OCI-LY1 (cell line): ENCODE measurements around the gene CCNB1.

Source experiments
- H2AFZ ChIP-seq: fragments of 200-600 bp; sonication (generic), shearing (Covaris generic); 2 replicates; pipeline ENCODE4 v1.6.0; 2014; ENCODE audit warnings: antibody characterized with exemption, mild to moderate bottlenecking, low read length
- H3F3A ChIP-seq: fragments of 200-600 bp; sonication (generic), shearing (Covaris generic); 2 replicates; pipeline ENCODE4 v1.6.0; 2014; ENCODE audit warnings: mild to moderate bottlenecking, antibody characterized with exemption, low read length, moderate library complexity; ENCODE audit not compliant: insufficient read depth
- H3K27ac ChIP-seq: fragments of 200-600 bp; sonication (generic); 2 replicates; pipeline ENCODE4 v1.5.1; 2014; ENCODE audit warnings: low read length, mixed run types, mild to moderate bottlenecking, low read depth; ENCODE audit not compliant: poor library complexity, severe bottlenecking
- H3K27me3 ChIP-seq: fragments of 200-600 bp; sonication (generic); 2 replicates; pipeline ENCODE4 v1.6.0; 2014; ENCODE audit warnings: antibody characterized with exemption, mild to moderate bottlenecking, low read length, moderate library complexity; ENCODE audit not compliant: insufficient read depth
- H3K36me3 ChIP-seq: fragments of 200-600 bp; sonication (generic); 2 replicates; pipeline ENCODE4 v1.6.1; 2014; ENCODE audit warnings: mild to moderate bottlenecking, antibody characterized with exemption, low read length, moderate library complexity, mixed read lengths; ENCODE audit not compliant: insufficient read depth
- H3K4me1 ChIP-seq: fragments of 200-600 bp; sonication (generic); 2 replicates; pipeline ENCODE4 v1.5.1; 2014; ENCODE audit warnings: mild to moderate bottlenecking, low read length, moderate library complexity; ENCODE audit not compliant: insufficient read depth, severe bottlenecking
- H3K4me2 ChIP-seq: fragments of 200-600 bp; sonication (generic), shearing (Covaris generic); 2 replicates; pipeline ENCODE4 v1.6.1; 2014; ENCODE audit warnings: low read length
- H3K4me3 ChIP-seq: fragments of 200-600 bp; sonication (generic); 2 replicates; pipeline ENCODE4 v1.5.1; 2014; ENCODE audit warnings: low read length, low read depth, mild to moderate bottlenecking, mixed read lengths; ENCODE audit not compliant: poor library complexity, severe bottlenecking
- H3K79me2 ChIP-seq: fragments of 200-600 bp; shearing (Covaris generic); 2 replicates; pipeline ENCODE4 v1.6.1; 2016; ENCODE audit warnings: mixed run types, low read length, mixed read lengths; ENCODE audit not compliant: insufficient read depth
- H3K9ac ChIP-seq: fragments of 200-600 bp; sonication (generic), shearing (Covaris generic); 2 replicates; pipeline ENCODE4 v1.6.1; 2014; ENCODE audit warnings: mild to moderate bottlenecking, low read length, mixed read lengths
- H3K9me2 ChIP-seq: fragments of 200-600 bp; sonication (generic), shearing (Covaris generic); 2 replicates; pipeline ENCODE4 v1.6.1; 2014; ENCODE audit warnings: low read depth, mild to moderate bottlenecking, low read length, mixed read lengths
- H3K9me3 ChIP-seq: fragments of 200-600 bp; shearing (Covaris generic); 2 replicates; pipeline ENCODE4 v1.6.1; 2014; ENCODE audit warnings: low read length, mixed read lengths
- H4K20me1 ChIP-seq: fragments of 200-600 bp; sonication (generic), shearing (Covaris generic); 2 replicates; pipeline ENCODE4 v1.6.0; 2016; ENCODE audit warnings: mild to moderate bottlenecking, low read length; ENCODE audit not compliant: insufficient read depth
- CTCF ChIP-seq: fragments of 200-600 bp; sonication (generic), shearing (Covaris generic); IDR thresholded peaks from 2 replicates; pipeline ENCODE4 v1.5.1; 2017; ENCODE audit warnings: mild to moderate bottlenecking, antibody characterized with exemption, low read length, moderate library complexity, mixed read lengths
- EZH2 ChIP-seq: fragments of 200-600 bp; sonication (generic), shearing (Covaris generic); IDR thresholded peaks from 2 replicates; pipeline ENCODE4 v1.8.0; 2017; ENCODE audit warnings: borderline replicate concordance, mixed run types, mild to moderate bottlenecking, antibody characterized with exemption, low read length, moderate library complexity, mixed read lengths

CCNB1 gene

GRCh38 chr5:69211200-69211599, 44.2 kb downstream of the CCNB1 start:
- TF ChIP-seq EZH2 (no peak), CTCF (no peak)
- H3K9me3 ChIP-seq, result no peaks in the 10 kb centered on the region
- H3K4me2 ChIP-seq, result no peak overlapping the region
- H3K79me2 ChIP-seq, result no peaks in the 10 kb centered on the region
- H3K4me3 ChIP-seq, result no peak overlapping the region
- H3K27me3 ChIP-seq, result no peaks in the 10 kb centered on the region
- H3K9ac ChIP-seq, result no peak overlapping the region
- H3K27ac ChIP-seq, result no peak overlapping the region
- H3K9me2 ChIP-seq, result no peaks in the 10 kb centered on the region
- H3F3A ChIP-seq, result no peaks in the 10 kb centered on the region
- no peaks in the 10 kb centered on the region for H4K20me1 ChIP-seq
- H3K4me1 ChIP-seq, result peaks cover 3% of the 10 kb centered on the region
- no peak overlapping the region for H2AFZ ChIP-seq
- H3K36me3 ChIP-seq, result peaks cover 17% of the 10 kb centered on the region

DNA sequence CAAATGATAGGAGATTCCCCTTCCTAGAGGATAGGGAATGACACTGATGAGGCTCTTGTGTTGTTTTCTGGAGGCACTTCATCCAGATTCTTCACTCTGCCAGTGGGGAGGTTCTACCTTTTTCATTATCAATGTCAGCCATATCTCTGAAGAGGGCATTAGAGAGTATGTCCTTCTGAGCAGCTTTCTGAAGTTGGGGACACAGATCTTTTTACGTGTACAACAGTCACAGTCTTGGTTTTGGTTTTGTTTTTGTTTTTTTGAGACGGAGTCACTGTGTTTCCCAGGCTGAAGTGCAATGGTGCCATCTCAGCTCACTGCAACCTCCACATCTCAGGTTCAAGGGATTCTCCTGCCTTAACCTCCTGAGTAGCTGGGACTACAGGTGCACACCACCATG, 45.1 kb downstream of the CCNB1 start:
- H3K4me3 ChIP-seq, result no peak overlapping the region
- H3K4me2 ChIP-seq, result no peak overlapping the region
- H3F3A ChIP-seq, result no peaks in the 10 kb centered on the region
- peaks cover 11% of the 10 kb centered on the region for H3K4me1 ChIP-seq
- H4K20me1 ChIP-seq, result no peaks in the 10 kb centered on the region
- no peak overlapping the region for H2AFZ ChIP-seq
- TF ChIP-seq CTCF, result no peak
- no peak for TF ChIP-seq EZH2
- no peaks in the 10 kb centered on the region for H3K79me2 ChIP-seq
- H3K9me2 ChIP-seq, result no peaks in the 10 kb centered on the region
- H3K27ac ChIP-seq, result no peak overlapping the region
- no peaks in the 10 kb centered on the region for H3K27me3 ChIP-seq
- H3K36me3 ChIP-seq, result peaks cover 17% of the 10 kb centered on the region
- H3K9me3 ChIP-seq, result no peaks in the 10 kb centered on the region
- no peak overlapping the region for H3K9ac ChIP-seq

DNA sequence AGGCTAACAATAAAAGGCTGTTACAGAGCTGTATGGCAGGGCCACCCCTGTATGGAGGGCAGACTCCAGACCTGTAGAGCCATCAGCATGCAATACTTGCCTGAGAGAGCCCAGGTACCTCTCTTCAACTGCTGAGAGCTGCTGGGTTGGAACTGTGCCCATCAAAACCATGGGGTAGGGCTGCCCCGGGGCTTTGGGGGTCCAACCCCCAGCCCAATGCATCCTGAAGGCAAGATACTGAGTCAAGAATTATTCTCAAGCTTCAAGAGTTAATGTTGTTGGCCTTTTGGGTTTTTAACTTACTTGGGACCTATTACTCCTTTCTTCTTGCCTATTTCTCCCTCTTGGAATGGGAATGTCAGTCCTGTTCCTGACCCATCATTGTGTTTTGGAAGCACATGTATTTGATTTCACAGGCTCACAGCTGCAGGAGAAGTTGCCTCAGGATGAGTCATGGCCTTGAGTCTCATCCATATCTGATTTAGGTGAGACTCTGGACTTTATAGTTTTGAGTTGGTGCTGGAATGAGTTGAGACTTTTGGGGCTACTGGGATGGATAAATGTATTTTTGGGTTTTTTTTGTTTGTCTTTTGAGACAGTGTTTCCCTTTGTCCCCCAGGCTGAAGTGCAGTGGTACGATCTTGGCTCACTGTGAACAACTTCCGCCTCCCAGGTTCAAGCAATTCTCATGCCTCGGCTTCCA, 46.7 kb downstream of the CCNB1 start:
- Histone ChIP-seq H3F3A (no peaks in the 10 kb centered on the region), H3K9ac (no peak overlapping the region), H3K4me2 (no peak overlapping the region), H3K9me2 (no peaks in the 10 kb centered on the region), H3K9me3 (no peaks in the 10 kb centered on the region), H3K4me3 (no peak overlapping the region), H4K20me1 (no peaks in the 10 kb centered on the region), H3K4me1 (peaks cover 18% of the 10 kb centered on the region), H3K79me2 (peaks cover 6% of the 10 kb centered on the region), H3K27me3 (no peaks in the 10 kb centered on the region), H3K36me3 (peaks cover 12% of the 10 kb centered on the region), H3K27ac (no peak overlapping the region), H2AFZ (no peak overlapping the region)
- TF ChIP-seq EZH2 (no peak), CTCF (no peak)
